SW480 (cell line): ENCODE measurements around the gene FOXN4.

ENCODE experiments used
- DNase-seq: peaks from one replicate; pipeline ENCODE4 v3.0.0-alpha.2; 2016; ENCODE audit warnings: low spot score

Gene FOXN4

GRCh38 chr12:109258607-109259544, 50.2 kb downstream of the FOXN4 start:
- DNase-seq = no peak

- DNase-seq = no peak
Measured at GRCh38 chr12:109258201-109258600, 50.9 kb downstream of the FOXN4 start.

- no peak for DNase-seq
Measured at GRCh38 chr12:109256011-109256410, 53.1 kb downstream of the FOXN4 start.

- DNase-seq = no peak
Measured at GRCh38 chr12:109255377-109255776, 53.7 kb downstream of the FOXN4 start.

- DNase-seq = no peak
Measured at GRCh38 chr12:109253913-109254544, 55.1 kb downstream of the FOXN4 start.

- DNase-seq = no peak
Measured at GRCh38 chr12:109252799-109253198, 56.3 kb downstream of the FOXN4 start.

GRCh38 chr12:109250523-109250922, 58.6 kb downstream of the FOXN4 start:
- no peak for DNase-seq

GRCh38 chr12:109247831-109248654, 61.0 kb downstream of the FOXN4 start:
- DNase-seq = peak; percentile 16

- DNase-seq = no peak
Measured at GRCh38 chr12:109246221-109246620, 62.9 kb downstream of the FOXN4 start.

GRCh38 chr12:109244073-109244472, 65.0 kb downstream of the FOXN4 start:
- DNase-seq = no peak

- no peak for DNase-seq
Measured at GRCh38 chr12:109241936-109242335, 67.1 kb downstream of the FOXN4 start.

- DNase-seq = no peak
Measured at GRCh38 chr12:109240365-109240764, 68.7 kb downstream of the FOXN4 start.

GRCh38 chr12:109239691-109240090, 69.4 kb downstream of the FOXN4 start:
- DNase-seq = no peak

GRCh38 chr12:109239179-109239578, 69.9 kb downstream of the FOXN4 start:
- no peak for DNase-seq

GRCh38 chr12:109236257-109236656, 72.8 kb downstream of the FOXN4 start:
- no peak for DNase-seq

GRCh38 chr12:109234012-109234411, 75.1 kb downstream of the FOXN4 start:
- DNase-seq = no peak

GRCh38 chr12:109232731-109233130, 76.4 kb downstream of the FOXN4 start:
- no peak for DNase-seq

GRCh38 chr12:109230193-109230592, 78.9 kb downstream of the FOXN4 start:
- no peak for DNase-seq

GRCh38 chr12:109228664-109229063, 80.4 kb downstream of the FOXN4 start:
- no peak for DNase-seq
